Tibial artery (tissue), 4 donors: ENCODE data around the gene MED12L.

Experiments
- DNase-seq, 2 donors: peaks; one replicate each; pipeline ENCODE4 v3.0.0-alpha.2; 2019
- H3K27ac ChIP-seq, 2 donors: fragments of 200-600 bp; sonication (generic) in 1 of 2; 1 replicate in 1 of 2; 2 replicates in 1 of 2; pipeline ENCODE4 v1.5.1; 2018 to 2019; ENCODE audit warnings: mild to moderate bottlenecking in 1 of 2
- H3K27me3 ChIP-seq, 2 donors: fragments of 200-600 bp; sonication (generic) in 1 of 2; one replicate each; pipeline versions ENCODE4 v1.5.1 to v1.6.0; 2016 to 2019
- H3K36me3 ChIP-seq, 3 donors: fragments of 200-600 bp; sonication (generic) in 2 of 3; one replicate each; pipeline ENCODE4 v1.5.1; 2016 to 2019; ENCODE audit warnings: mild to moderate bottlenecking in 2 of 3
- H3K4me1 ChIP-seq, 4 donors: fragments of 200-600 bp; sonication (generic) in 2 of 4; 1 replicate in 3 of 4; 2 replicates in 1 of 4; pipeline ENCODE4 v1.5.1; 2016 to 2019
- H3K4me3 ChIP-seq, 2 donors: fragments of 200-600 bp; sonication (generic) in 1 of 2; 1 replicate in 1 of 2; 2 replicates in 1 of 2; pipeline ENCODE4 v1.5.1; 2018 to 2019; ENCODE audit warnings: mild to moderate bottlenecking in 2 of 2
- H3K9me3 ChIP-seq, 3 donors: fragments of 200-600 bp; sonication (generic) in 1 of 3; one replicate each; pipeline ENCODE4 v1.5.1; 2016 to 2019
- intact Hi-C: fragments of 100-400 bp; cut with DNase I; formaldehyde crosslinking; loops from one replicate; pipeline ENCODE4 v1.15.0; 2023; ENCODE audit warnings: low total_unique reads
- TF ChIP-seq, protein P1 (sequence below), 2 experiments: fragments of 200-600 bp in 1 of 2; fragments of 450-650 bp in 1 of 2; IDR thresholded peaks; one replicate each; pipeline ENCODE4 v1.5.1; 2017 to 2019; ENCODE audit warnings: antibody characterized with exemption in 2 of 2, mild to moderate bottlenecking in 1 of 2, moderate library complexity in 1 of 2

MED12L gene

DNA sequence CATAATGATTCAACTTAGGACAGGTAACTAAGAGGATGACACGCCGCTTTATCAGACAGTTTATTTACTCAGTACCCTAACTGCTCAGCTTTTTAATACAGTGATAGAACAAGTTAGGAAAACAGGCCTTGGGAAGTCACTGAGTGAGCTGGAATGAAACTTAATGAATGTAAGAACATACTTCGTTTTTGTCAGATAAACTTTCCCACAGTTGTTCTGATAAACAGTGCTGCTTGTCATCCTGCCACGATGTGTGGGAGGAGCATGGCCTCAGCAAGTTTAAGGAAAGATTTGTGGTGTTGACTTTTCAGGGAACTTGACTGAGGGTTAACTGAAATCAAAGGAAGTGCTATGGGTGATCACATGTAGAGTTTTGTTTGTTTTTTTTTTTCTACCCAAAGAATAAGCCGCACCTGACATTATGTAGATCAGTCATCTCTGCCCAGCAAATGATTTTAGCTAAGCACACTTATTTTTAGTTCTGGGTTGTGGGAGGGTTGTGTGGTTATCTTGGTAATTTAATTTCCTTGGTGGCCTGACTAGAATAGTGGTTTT, 198.5 kb downstream of the MED12L start:
- Histone ChIP-seq H3K27ac (no peak overlapping the region), H3K9me3 (no peaks in the 10 kb centered on the region), H3K27me3 (no peaks in the 10 kb centered on the region), H3K4me3 (no peak overlapping the region), H3K4me1 (peaks cover 0 to 8% (median 0%) of the 10 kb centered on the region in 4 donors), H3K36me3 (no peaks in the 10 kb centered on the region)
- TF ChIP-seq, protein P1, sequence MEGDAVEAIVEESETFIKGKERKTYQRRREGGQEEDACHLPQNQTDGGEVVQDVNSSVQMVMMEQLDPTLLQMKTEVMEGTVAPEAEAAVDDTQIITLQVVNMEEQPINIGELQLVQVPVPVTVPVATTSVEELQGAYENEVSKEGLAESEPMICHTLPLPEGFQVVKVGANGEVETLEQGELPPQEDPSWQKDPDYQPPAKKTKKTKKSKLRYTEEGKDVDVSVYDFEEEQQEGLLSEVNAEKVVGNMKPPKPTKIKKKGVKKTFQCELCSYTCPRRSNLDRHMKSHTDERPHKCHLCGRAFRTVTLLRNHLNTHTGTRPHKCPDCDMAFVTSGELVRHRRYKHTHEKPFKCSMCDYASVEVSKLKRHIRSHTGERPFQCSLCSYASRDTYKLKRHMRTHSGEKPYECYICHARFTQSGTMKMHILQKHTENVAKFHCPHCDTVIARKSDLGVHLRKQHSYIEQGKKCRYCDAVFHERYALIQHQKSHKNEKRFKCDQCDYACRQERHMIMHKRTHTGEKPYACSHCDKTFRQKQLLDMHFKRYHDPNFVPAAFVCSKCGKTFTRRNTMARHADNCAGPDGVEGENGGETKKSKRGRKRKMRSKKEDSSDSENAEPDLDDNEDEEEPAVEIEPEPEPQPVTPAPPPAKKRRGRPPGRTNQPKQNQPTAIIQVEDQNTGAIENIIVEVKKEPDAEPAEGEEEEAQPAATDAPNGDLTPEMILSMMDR (IDR thresholded peaks at IDR 0.05): no peak
- intact Hi-C loops: loop anchor here (5.0 to 10.0 kb wide), 2 partner anchors 57 to 119 kb away; no protein-coding TSS in a partner anchor
- DNase-seq: peak in 1 of 2 donors; percentile 23

DNA sequence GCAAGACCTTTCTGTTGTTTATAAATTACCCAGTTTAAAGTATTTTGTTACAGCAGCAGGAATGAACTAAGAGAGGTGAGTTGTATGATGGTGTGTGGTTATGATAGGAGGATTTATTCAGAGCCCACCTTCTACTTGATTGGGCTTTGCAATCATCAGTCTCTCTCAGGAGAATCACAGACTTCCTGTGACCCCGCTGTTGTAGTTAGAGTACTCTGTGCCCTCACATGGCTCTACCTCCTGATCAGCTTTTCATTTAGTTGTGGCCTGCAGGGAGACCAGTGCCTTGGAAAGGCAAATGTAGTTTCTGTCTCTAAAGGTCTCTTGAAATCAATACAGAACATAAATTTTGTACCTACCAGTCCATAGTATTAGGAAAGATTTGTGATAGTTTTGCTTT, 200.5 kb downstream of the MED12L start:
- DNase-seq: no peak
- Histone ChIP-seq H3K4me3 (no peak overlapping the region), H3K27ac (no peak overlapping the region), H3K9me3 (no peaks in the 10 kb centered on the region), H3K4me1 (peaks cover 0 to 8% (median 0%) of the 10 kb centered on the region in 4 donors), H3K36me3 (no peaks in the 10 kb centered on the region), H3K27me3 (no peaks in the 10 kb centered on the region)
- intact Hi-C loops: loop anchor here (10.0 kb wide), 1 partner anchor 121 kb away; no protein-coding TSS in a partner anchor
- TF ChIP-seq, protein P1 (IDR thresholded peaks at IDR 0.05): no peak

DNA sequence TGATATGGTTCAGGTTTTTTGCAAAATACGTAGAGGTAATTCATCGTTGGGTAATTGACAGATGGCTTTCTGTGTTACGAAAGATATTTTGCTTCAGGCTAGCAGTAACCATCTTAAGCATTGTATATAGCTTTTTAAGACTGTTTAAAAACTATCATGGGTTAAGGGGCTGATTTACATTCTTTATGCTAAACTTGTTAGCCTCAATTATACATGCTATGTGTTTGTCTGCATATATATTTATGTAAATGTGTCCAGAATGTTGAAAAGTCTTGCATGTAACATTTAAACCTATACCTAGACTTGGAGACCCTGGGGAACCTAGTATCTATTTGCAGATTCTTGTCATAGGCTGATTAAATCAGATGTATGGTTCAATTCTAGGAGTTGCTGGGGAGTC, 204.0 kb downstream of the MED12L start:
- no peaks in the 10 kb centered on the region for H3K4me1 ChIP-seq
- intact Hi-C loops: loop anchor here (10.0 kb wide), 1 partner anchor 125 kb away; no protein-coding TSS in a partner anchor
- H3K9me3 ChIP-seq: no peaks in the 10 kb centered on the region
- H3K27me3 ChIP-seq: no peaks in the 10 kb centered on the region
- no peak overlapping the region for H3K27ac ChIP-seq
- no peak overlapping the region for H3K4me3 ChIP-seq
- DNase-seq: no peak
- TF ChIP-seq, protein P1 (IDR thresholded peaks at IDR 0.05): no peak
- H3K36me3 ChIP-seq: no peaks in the 10 kb centered on the region

DNA sequence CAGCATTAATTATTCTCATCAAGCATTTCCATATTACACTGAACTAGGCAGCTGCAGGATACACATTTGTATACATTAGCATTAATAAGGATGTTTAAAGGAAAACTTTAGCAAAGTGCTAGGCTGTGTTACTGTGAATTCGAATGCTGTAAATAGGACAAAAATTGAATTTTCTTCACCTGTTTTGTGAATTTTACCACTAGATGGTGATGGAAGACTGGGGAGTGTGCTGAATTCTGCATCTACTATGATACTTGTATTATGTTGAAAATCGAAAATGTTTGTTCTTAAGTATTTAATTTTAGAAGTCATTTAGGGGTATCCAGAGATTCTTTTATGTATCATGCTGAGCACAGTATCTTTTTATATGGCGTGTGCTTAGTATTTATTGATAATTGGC, 205.2 kb downstream of the MED12L start:
- no peaks in the 10 kb centered on the region for H3K27me3 ChIP-seq
- TF ChIP-seq, protein P1 (IDR thresholded peaks at IDR 0.05): peak; percentile 34 to 36
- no peaks in the 10 kb centered on the region for H3K4me1 ChIP-seq
- no peak for DNase-seq
- no peaks in the 10 kb centered on the region for H3K36me3 ChIP-seq
- no peak overlapping the region for H3K27ac ChIP-seq
- no peaks in the 10 kb centered on the region for H3K9me3 ChIP-seq
- no peak overlapping the region for H3K4me3 ChIP-seq
- intact Hi-C loops: no loop called here

DNA sequence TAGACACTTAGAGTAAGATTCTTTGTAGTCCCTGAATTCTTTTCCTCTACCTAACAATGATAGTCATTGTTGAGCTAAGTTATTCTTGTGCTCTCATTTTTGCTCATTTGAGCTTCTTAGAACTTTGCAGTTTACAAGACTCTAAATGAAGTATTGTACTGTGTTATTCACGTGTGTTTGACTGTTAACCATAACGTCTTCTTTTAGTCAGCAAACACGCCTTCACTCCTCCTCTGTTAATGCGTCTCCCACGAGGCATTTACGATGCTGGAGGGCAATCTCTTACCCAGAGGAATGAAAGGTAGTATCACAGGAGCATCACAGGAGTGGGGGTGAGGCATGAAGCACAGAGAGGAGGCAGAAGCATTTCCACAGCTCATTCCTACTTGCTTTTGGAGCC, 207.7 kb downstream of the MED12L start:
- Histone ChIP-seq H3K4me1 (no peaks in the 10 kb centered on the region), H3K27ac (no peak overlapping the region), H3K36me3 (no peaks in the 10 kb centered on the region), H3K27me3 (no peaks in the 10 kb centered on the region), H3K9me3 (no peaks in the 10 kb centered on the region), H3K4me3 (no peak overlapping the region)
- TF ChIP-seq, protein P1 (IDR thresholded peaks at IDR 0.05): no peak
- intact Hi-C loops: no loop called here
- no peak for DNase-seq

DNA sequence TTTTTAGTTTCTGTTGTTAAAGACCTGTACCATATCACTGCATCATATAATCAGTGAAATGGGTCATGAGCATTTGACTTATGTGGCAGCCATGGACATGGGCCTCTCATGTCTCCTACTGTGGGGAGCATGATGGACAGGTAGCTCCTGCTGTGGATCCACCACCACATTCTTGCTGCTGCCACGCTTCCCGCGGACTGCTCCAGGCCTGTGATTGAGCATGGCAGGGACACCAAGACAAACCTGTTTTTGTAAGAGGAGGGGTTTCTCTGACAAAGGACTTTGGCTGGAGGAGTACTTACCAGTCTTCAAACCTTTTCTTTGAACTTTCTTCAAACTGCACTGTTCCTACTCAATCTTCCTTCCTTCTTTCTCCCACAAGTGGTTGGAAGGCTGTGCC, 210.8 kb downstream of the MED12L start:
- intact Hi-C loops: no loop called here
- Histone ChIP-seq H3K9me3 (no peaks in the 10 kb centered on the region), H3K4me3 (no peak overlapping the region), H3K27ac (no peak overlapping the region), H3K36me3 (no peaks in the 10 kb centered on the region), H3K4me1 (no peaks in the 10 kb centered on the region), H3K27me3 (no peaks in the 10 kb centered on the region)
- DNase-seq: no peak
- TF ChIP-seq, protein P1 (IDR thresholded peaks at IDR 0.05): no peak
